HG02943 (cell line): ENCODE results near the gene KIAA1191.
A peak's percentile ranks its signal among the peaks of the same experiment; 100 is the strongest.
"Not testable (repeated sequence)": the region's sequence is repeated elsewhere in the genome, so short reads cannot be mapped to it uniquely, and the experiment has no call there.

Source experiments
- ATAC-seq: cut with Tn5 transposase; IDR thresholded peaks from one replicate; pipeline ENCODE4 v1.9.1; 2021; ENCODE audit warnings: mild to moderate bottlenecking, low read depth, moderate library complexity; ENCODE audit not compliant: unreplicated experiment

The KIAA1191 gene, protein sequence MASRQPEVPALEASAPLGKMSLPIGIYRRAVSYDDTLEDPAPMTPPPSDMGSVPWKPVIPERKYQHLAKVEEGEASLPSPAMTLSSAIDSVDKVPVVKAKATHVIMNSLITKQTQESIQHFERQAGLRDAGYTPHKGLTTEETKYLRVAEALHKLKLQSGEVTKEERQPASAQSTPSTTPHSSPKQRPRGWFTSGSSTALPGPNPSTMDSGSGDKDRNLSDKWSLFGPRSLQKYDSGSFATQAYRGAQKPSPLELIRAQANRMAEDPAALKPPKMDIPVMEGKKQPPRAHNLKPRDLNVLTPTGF

DNA sequence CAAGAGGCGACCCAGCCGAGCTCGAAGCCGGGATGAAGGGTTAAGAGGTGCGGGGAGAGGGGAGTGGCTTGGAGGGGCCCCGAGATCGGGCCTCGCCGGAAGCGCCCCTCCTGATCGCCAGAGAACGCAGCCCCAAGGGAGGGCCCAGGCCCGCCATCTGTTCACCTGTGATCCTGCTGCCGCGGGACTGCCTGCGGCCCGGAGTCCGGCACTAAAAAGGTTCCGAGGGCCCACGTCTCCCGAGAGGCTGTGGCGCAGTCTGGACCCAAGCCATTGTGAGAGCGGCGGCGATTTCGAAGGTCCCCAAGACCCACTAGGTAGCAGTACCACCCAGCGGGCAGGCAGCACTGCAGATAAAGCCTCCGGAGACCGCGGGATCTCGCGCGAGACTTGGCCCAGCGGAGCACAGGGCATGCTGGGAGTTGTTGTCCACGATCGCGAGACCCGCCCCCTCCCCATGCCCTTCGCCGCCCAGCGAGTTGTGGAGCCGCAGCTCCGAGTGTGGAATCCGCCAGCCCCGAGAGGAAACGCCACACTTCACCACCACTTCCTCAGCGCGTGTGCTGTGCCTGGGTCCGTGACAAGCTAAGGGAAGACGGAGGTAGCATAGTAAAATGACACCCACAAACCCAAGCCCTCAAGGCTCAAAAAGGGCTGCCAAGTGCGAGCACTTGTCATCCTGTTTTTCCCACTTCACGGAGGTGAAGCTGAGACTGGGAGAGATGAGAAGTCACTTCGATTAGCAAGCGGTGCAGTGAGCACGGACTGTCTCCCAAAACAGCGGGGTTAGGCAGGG, at the start of gene KIAA1191:
KIAA1191 (minus strand) TSS at position 328 of the 796 bp plus-strand sequence. CDS start 2,256 bp downstream, outside the sequence.
- peak; percentile 93 for ATAC-seq

DNA sequence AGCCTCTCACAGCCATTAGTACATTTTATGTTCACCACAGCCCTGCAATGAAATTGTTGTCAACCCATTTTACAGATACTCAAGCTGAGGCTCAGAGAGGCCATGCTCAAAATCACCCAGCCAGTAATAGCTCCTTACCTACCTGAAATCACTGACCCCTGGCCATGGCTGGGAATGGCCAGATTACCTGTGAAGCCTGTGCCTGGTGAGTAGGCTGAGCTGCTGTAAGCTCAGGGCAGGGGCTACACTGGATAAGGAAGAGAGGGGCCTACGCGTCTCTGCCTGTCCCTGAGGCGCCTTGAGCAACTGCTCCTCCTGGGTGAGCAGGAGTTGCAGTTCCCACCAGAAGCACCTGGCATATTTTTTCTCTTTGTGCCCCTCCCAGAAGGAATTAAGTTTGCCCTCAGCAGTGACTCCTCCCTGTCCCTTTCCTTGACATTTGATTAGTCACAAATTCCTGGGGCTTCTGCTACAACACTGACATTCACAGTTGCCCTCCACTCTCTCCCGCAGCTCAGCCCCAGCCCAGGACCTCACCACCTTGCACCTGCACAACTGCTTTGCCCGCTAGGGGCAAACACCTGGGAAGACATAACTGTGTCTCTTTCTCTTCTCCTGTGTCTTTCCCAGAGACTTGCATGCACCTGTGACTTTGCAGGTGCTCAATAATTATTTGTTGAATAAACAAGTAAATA, 49.1 kb upstream of the KIAA1191 start:
- no peak for ATAC-seq

DNA sequence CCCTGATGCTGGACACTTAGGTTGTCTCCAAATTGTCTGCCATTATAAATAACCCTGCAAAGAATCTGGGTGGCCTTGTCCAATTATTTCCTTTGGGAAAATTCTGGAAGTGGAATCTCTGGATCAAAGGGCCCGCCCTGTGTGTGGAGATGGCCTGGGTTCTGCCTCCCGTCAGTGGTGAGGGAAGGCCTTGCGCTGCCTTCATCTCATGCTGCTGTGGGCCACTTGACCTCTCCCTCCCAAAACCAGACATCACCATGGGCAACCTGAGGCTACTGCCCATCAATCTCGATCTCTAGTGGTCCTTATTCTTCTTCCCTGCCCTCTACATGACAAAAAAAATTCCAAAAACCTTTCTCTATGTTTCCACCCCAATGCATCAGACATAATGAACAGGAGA, 48.2 kb upstream of the KIAA1191 start:
- ATAC-seq, result no peak

DNA sequence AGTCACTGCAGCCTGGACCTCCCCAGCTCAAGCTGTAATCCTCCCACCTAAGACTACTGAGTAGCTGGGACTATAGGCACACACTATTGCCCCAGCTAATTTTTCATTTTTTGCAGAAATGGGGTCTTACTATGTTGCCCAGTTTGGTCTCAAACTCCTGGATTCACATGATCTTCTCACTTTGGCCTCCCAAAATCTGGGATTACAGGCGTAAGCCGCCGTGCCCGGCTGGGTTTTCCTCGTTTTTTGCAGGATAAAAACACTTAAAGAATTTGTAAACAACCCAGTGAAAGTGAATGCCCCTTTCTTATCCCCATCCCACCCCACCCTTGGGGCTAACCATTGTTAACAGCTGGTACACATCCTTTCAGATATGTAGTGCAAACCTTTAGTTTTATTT, 47.0 kb upstream of the KIAA1191 start:
- no peak for ATAC-seq

DNA sequence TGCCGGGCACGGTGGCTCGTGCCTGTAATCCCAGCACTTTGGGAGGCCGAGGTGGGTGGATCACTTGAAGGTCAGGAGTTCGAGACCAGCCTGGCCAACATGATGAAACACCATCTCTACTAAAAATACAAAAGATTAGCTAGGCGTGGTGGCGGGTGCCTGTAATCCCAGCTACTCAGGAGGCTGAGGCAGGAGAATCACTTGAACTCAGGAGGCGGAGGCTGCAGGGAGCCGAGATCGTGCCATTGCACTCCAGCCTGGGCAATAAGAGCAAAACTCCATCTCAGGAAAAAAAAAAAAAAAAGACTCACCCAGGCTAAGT, 46.6 kb upstream of the KIAA1191 start:
- not testable (repeated sequence) for ATAC-seq

DNA sequence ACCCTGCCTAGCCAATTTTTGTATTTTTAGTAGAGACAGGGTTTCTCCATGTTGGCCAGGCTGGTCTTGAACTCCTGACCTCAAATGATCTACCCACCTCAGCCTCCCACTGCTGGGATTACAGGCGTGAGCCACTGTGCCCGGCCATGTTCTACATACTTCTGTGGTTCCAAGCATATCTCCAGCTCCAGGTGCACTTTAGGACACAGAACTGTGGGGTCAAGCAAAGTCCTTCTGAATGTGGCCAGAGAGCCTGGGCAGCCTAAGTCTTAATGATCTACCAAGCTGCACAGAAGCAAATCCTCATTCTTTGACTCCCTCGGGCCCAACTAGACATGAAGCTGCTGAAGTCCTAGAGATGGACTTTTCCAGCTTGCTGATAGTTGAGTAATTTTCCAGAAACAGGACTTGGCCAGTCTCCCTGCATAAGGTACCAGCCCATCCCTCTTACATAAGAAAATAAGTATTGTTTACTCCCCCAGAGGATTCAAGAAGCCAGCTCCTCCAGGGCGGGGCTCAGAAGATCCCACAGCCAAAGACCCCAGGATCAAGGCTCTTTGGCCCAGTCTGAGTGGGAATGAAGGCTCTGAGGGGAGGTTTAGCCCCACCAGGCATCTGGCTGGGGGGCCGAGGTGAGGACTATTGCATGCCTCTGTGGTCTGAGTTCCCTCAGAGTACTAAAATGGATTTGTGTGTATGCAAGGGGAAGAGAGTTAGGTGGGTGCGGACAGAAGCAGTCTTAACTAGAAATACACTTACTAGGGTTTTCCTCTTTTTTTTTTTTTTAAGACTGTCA, 46.1 kb upstream of the KIAA1191 start:
- no peak for ATAC-seq

DNA sequence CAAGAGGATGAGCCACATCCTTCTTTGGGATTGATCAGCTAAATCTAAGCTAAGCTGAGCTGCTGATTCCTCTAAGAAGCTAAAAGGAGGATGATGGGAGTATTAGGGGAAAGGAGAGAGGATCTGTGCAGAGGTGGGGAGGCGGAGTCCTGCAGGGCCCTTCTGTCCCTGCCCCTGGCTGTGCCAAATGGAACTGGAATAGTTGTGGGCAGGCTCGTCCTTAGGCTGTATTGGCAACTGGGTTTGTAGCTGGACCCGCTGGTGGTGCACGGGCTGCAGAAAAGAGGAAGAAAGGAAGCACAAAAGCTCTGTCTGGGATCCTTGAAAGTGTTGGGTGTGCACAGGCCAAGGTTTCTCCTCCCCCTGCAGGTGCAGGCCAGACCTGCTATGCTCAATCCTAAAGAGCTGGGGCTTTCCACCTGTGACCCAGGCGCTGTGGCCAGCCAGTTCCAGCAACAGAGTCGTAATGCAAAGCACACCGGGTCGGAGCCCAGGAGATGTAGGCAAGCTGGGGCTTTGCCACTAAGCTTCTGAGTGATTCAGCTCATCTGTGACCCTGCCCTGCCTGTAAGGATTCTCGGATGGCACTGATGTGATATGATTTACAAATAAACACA, 45.0 kb upstream of the KIAA1191 start:
- ATAC-seq, result no peak

DNA sequence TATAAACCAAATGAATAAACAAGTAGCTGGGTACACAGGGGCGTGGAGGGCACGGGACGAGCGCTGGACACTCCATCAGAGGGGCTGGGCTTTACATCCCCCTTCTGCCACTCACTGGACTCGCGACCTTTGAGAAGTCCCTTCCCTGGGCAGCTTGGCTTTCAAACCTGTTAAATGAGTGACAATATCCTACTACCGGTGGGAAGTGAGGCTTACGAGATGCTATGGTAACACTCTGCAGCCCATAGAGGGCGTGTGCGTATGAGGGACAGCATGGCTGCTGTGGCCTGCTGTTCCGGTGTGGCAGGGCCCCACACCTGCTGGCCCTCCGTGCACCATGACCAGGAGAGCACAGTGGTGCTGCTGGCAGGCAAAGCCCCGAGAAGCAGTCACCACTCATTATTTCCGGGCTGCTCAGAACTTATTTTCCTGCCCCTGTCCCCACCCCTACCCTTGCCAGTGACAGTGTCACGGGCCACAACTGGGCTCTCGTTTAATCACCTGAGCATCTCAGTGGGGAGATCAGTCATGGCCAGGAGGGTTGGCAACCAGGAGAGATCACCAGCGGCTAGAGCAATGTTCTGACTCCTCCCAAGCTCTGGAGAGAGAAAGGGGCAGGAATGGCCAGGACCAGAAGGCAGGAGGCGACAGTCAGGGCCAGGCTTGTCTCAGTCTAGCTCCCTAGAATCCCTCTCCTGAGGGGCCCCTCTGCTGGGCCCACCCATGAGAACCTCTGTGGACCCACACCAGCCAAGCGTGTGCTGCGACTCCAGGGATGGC, 44.3 kb upstream of the KIAA1191 start:
- no peak for ATAC-seq

DNA sequence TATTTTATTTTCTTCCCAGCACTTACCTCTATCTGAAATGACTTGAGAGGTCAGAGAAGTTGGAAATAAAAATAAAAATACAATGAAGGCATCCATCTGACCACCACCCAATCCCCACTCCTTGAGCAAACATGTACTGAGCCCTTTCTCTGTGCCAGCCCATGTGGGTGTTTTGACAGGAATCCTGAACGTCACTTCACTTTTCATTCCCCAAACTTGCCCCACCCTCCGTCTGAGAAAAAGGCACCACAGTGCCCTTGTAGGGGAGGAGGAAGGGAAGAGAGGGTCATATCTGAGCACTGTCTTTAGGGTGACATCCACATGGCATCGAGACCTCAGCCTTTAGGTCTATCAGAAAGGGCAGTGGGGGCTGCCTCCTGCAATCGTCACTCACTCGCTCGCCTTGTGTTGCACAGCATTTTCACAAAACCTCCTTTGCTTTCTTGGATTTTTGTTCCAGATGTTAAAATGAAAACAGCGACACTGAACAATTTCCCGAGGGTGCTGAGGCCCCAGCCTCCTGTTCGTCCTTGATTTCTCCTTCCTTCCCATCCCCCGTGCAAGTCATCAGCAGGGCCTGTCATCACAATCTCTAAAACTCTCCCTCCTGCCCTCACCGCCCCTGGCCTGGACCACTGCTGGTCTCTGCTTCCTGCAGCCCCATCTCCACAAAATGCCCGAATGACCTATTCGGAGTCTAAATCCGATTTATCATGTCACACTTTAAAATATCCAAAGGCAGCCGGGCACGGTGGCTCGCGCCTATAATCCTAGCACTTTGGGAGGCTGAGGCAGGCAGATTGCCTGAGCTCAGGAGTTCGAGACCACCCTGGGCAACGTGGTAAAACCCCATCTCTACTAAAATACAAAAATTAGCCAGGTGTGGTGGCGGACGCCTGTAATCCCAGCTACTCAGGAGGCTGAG, 40.0 kb upstream of the KIAA1191 start:
- ATAC-seq, result no peak

DNA sequence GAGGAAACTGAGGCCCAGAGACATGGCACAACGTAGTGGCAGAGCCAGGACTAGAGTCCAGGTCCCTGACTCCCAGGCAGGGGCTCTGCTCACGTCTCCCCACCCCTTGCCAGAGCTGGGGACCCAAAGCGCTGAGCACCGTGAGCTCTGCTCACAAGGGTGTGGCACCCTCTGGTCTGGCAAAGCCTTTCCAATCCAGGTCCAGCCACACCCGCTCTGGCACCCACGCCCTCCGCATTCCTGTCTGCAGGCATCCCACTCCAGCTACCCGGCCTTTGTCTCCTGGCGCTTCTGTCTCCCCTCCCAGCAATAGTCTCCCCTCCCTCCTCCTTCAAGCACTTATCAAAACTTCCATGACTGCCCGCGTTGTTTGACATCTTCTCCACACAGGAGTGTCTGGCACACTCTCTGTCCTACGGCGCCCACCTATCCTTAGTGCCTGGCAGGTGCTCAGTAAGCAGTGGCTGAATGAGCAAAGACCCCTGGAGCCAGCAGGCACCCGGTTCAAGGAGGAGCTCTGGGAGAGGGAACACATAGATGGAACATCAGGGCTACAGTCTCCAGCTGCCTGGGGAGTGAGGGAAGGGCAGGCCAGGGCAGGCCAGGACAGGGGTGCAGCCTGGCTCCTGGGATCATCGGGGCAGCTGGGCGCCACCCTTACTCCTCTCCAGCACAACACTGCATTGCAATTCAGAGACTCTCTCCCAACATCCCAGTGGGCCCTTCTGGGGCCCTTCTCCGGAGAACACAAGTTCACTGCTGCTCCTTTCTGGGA, 39.0 kb upstream of the KIAA1191 start:
- no peak for ATAC-seq

DNA sequence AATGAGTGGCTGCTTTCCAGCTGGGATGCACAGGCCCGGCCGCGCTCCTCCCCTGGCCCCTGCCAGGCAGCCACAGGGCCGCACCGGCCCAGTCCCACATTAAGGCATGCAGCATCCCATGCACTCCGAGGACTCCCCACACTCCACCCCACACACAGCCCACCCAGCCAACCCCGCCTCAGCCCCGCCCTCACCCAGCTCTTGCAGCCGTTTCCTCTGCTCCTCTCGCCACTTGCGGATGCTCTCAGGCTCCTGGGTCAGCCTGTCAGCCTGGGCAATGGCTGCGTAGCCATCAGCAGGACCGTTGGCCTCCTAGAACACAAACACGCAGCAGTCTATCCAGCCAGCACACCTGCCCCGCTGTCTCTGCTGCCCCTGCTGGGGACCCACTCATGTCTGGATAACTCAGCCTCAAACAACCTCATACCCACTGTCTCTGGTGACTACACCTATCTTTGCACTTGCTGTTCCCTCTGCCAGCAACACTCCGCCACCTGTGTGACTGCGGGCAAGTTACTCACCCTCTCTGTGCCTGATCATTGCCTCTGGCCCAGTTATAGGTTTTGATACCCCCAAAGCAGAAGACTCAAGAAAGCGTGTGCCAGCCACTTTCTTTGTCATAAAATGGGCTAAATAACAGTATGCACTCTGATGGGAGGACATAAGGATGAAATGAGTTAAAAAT, 36.3 kb upstream of the KIAA1191 start:
- no peak for ATAC-seq

DNA sequence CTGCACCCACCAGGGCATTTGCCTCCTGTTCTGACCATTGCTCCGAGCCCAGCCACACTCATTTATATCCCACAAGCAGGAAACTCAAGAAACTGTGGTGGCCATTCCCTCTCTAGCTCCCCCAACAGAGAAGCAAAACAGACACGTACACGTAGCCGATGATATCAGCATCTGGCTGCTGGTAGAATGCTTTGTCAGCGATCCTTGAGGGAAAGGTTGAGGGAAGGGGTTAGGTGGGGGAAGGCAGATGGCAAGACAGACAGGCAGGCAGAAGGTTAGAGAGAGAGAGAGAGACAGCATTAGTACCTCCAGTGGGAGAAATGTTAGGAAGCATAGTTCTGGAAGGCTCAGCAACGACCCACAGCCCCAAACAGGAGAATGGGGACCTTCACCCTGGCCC, 34.8 kb upstream of the KIAA1191 start:
- ATAC-seq, result no peak

DNA sequence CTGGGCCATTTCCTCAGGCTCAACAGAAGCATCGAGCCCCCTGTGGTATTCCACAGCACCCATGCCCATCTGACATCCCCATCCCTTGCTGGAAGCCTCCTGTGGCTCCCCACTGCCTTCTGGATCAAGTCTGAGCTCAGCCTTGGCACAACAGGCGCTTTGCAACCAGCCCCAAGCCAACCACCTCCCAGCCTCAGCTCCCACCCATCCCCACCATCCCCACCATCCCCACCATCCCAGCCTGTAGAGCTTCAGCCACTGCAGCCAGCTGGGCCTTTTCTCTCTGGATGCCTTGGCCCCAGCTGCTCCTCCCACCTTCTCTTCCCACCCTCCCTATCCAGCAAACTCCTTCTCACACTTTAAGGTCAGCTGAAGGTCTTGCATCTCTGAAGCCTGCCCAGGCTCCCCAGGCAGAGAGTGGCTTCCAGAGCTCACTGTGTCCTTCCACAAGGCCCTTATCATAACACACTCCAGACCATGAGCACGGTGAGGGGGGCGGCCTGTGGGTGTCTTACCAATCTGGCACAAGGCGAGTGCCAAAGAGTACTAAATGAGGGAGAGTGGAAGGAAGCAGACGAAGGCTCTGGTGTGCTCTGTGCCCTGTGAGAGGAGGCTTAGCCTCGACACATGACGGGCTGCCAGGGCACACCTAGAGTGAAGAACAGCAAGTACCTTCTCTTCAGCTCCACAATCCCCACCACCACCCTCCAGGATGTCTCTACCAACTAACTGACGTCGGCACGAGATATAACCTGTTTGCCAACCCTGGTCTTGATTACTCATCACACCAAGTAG, 33.5 kb upstream of the KIAA1191 start:
- ATAC-seq, result no peak

DNA sequence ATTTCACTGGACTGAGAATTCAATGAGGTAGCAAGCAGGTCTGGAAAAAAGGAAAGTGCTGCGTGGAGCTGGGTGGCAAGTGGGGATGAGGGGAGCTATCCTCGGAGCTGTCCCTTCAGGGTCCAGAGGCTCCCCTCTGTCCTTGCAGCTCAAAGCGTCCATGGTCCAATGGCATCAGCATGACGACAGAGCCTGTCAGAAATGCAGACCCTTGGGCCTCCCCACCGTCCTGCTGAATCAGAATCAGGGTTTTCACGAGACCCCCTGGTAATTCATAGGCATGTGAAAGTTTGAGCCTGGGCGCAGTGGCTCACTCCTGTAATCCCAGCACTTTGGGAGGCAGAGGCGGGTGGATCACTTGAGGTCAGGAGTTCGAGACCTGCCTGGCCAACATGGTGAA, 32.5 kb upstream of the KIAA1191 start:
- ATAC-seq, result no peak

DNA sequence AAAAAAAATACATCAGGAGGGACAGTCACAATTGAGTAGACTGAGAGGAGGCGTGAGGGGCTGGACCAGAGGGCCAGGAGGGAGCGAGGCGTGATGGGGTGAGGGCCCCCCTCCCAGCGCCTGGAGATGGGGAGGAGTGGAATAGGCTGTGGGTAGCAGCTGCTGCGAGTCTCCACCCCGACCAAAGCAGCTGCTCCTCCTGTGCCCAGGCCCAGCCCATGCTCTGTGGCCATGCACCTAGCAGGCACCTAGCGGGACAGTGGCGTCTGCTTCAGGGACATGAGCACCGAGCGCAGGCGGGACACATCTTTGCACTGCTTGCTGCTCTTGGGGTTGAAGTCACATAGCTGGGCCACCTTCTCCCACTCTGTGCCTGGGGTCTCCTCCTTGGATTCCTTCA, 31.0 kb upstream of the KIAA1191 start:
- no peak for ATAC-seq

DNA sequence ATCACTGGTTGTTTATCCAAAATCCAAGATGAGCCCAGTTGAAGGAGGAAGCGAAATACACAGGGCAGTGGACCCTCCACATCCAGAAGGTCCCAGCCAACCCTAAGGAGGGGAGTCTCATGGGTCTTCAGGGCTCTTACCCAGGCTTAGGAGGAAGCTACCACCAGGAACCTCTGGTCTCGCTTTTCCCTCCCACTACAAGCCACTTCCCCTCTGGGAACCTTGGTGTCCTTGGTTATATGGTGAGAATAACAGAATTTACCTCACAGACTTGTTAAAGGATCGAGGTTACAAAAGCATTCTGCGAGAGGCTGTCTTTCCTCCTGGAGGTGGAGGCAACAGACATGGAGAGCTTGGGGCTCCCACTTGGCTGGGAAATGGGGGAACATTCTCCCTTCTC, 30.4 kb upstream of the KIAA1191 start:
- no peak for ATAC-seq
